Neural crest cell (in vitro differentiated cells): Measurements from ENCODE around the gene GRM1. TPM values are rescaled to one million over a fixed set of nuclear protein-coding genes. Genes with fewer than 3 reads are reported as not detected.

Source experiments
- DNase-seq: peaks from one replicate; pipeline ENCODE4 v3.0.0; 2021; ENCODE audit warnings: low read depth, mixed read lengths, low spot score
- H3K27ac Mint-ChIP-seq: one replicate; pipeline ENCODE4 v1.8.0; 2021; ENCODE audit warnings: mild to moderate bottlenecking, mixed read lengths; ENCODE audit not compliant: unreplicated experiment
- H3K27me3 Mint-ChIP-seq: 2 replicates; pipeline ENCODE4 v1.8.0; 2021; ENCODE audit warnings: low read depth, mild to moderate bottlenecking, mixed read lengths
- H3K36me3 Mint-ChIP-seq: 2 replicates; pipeline ENCODE4 v1.8.0; 2021; ENCODE audit warnings: low read depth, mild to moderate bottlenecking, mixed read lengths
- H3K4me1 Mint-ChIP-seq: 2 replicates; pipeline ENCODE4 v1.8.0; 2021; ENCODE audit warnings: mixed read lengths
- H3K4me3 Mint-ChIP-seq: one replicate; pipeline ENCODE4 v1.8.0; 2021; ENCODE audit warnings: mild to moderate bottlenecking, mixed read lengths
- H3K9me3 Mint-ChIP-seq: 2 replicates; pipeline ENCODE4 v1.8.0; 2021; ENCODE audit warnings: mixed read lengths
- CTCF ChIP-seq: fragments of 200-600 bp; sonication (generic); conservative IDR thresholded peaks from 2 replicates; pipeline ENCODE4 v1.5.0; 2021; ENCODE audit warnings: antibody characterized with exemption, mild to moderate bottlenecking
- total RNA-seq: library from RNA; stranded (reverse); gene quantifications from 2 replicates; pipeline ENCODE4 v1.2.1, GENCODE V29; 2021

GRM1 gene
- total RNA-seq, 1 donor from 2014 or later: 0.63 TPM

GRCh38 chr6:146095481-146095880 lies 66.6 kb downstream of the GRM1 start:
- no peak for DNase-seq
- no peak for TF ChIP-seq CTCF
- no peaks in the 10 kb centered on the region for H3K27me3 Mint-ChIP-seq
- H3K4me3 Mint-ChIP-seq: no peak overlapping the region
- H3K36me3 Mint-ChIP-seq: no peaks in the 10 kb centered on the region
- no peaks in the 10 kb centered on the region for H3K4me1 Mint-ChIP-seq
- H3K9me3 Mint-ChIP-seq: no peaks in the 10 kb centered on the region
- no peak overlapping the region for H3K27ac Mint-ChIP-seq

GRCh38 chr6:146097586-146097985 lies 68.7 kb downstream of the GRM1 start:
- DNase-seq: no peak
- no peak for TF ChIP-seq CTCF
- Mint-ChIP-seq H3K9me3 (no peaks in the 10 kb centered on the region), H3K27me3 (no peaks in the 10 kb centered on the region), H3K4me3 (no peak overlapping the region), H3K27ac (no peak overlapping the region), H3K4me1 (no peaks in the 10 kb centered on the region), H3K36me3 (no peaks in the 10 kb centered on the region)

GRCh38 chr6:146100776-146101175 lies 71.9 kb downstream of the GRM1 start:
- H3K9me3 Mint-ChIP-seq: peaks cover 3% of the 10 kb centered on the region
- H3K36me3 Mint-ChIP-seq: no peaks in the 10 kb centered on the region
- H3K27me3 Mint-ChIP-seq: peaks cover 3% of the 10 kb centered on the region
- no peak for DNase-seq
- no peaks in the 10 kb centered on the region for H3K4me1 Mint-ChIP-seq
- no peak overlapping the region for H3K27ac Mint-ChIP-seq
- no peak overlapping the region for H3K4me3 Mint-ChIP-seq
- TF ChIP-seq CTCF: no peak

- Mint-ChIP-seq H3K27ac (no peak overlapping the region), H3K27me3 (peaks cover 3% of the 10 kb centered on the region), H3K36me3 (no peaks in the 10 kb centered on the region), H3K4me1 (no peaks in the 10 kb centered on the region), H3K9me3 (peaks cover 3% of the 10 kb centered on the region), H3K4me3 (no peak overlapping the region)
- DNase-seq: no peak
- no peak for TF ChIP-seq CTCF
Measured at GRCh38 chr6:146103416-146104072, 74.7 kb downstream of the GRM1 start.

GRCh38 chr6:146106532-146106931 lies 77.7 kb downstream of the GRM1 start:
- TF ChIP-seq CTCF: no peak

More at GRCh38 chr6:146106532-146106931, 77.7 kb downstream of the GRM1 start:
- no peak overlapping the region for H3K27ac Mint-ChIP-seq
- H3K4me3 Mint-ChIP-seq: no peak overlapping the region
- DNase-seq: no peak
- no peaks in the 10 kb centered on the region for H3K4me1 Mint-ChIP-seq
- H3K9me3 Mint-ChIP-seq: peaks cover 3% of the 10 kb centered on the region
- peaks cover 3% of the 10 kb centered on the region for H3K27me3 Mint-ChIP-seq
- no peaks in the 10 kb centered on the region for H3K36me3 Mint-ChIP-seq
